ES-I3 (cell line): ENCODE data around the gene CELSR1.
"Not testable (repeated sequence)": the region's sequence is repeated elsewhere in the genome, so short reads cannot be mapped to it uniquely, and the experiment has no call there.

Experiments
- H3K36me3 ChIP-seq: 2 replicates; pipeline ENCODE4 v1.6.1; 2013; ENCODE audit warnings: mild to moderate bottlenecking, low read length, control low read depth, moderate library complexity; ENCODE audit not compliant: insufficient read depth
- H3K4me1 ChIP-seq: 2 replicates; pipeline ENCODE4 v1.6.1; 2013; ENCODE audit warnings: mild to moderate bottlenecking, control low read depth, low read length; ENCODE audit not compliant: insufficient read depth
- H3K9ac ChIP-seq: 2 replicates; pipeline ENCODE4 v1.6.1; 2013; ENCODE audit warnings: low read depth, mild to moderate bottlenecking, low read length, moderate library complexity
- H3K9me3 ChIP-seq: 2 replicates; pipeline ENCODE4 v1.6.1; 2013; ENCODE audit warnings: mild to moderate bottlenecking, low read length, moderate library complexity; ENCODE audit not compliant: control insufficient read depth, insufficient read depth

CELSR1 gene

DNA sequence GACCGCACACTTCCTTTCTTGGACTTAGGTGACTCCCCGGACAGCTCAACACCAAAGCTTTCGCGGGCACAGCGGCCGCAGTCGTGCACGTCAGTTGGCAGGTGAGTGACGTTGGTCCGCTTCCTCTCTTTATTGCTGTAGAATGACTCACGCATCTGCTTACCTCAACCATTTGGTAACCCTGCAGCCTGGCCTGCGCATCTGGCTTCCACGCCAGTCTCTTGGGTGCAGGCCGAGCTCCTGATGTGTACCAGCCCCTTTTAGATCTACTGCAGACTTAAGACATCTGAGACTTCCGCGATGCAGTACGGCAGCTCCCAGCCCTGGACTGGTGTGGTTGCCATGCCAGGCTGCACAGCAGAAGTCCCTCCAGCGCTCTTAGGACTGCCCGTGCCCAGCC is 214.3 kb downstream of the CELSR1 start:
- H3K4me1 ChIP-seq = no peaks in the 10 kb centered on the region
- no peaks in the 10 kb centered on the region for H3K9me3 ChIP-seq
- H3K36me3 ChIP-seq = peaks cover 18% of the 10 kb centered on the region
- H3K9ac ChIP-seq = no peak overlapping the region

DNA sequence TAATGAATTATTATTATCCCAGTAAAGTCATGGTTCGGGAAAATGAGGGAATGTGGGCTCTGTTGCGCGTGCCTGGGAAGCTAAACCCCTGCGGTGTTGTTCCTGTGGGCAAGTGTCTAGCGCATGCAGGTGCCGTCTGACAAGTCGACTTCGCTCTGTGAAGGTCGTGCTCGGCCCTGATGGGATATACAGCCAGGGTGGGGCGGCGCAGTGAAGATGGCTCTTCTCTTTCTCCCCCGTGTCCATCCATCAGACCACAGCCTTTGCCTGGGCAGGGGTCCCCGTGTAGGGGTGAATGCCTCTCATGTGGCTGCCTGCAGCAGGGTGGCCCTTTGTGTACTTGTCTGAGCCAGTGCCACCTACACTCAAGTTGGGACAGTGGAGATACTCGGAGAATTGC is 214.7 kb downstream of the CELSR1 start:
- Histone ChIP-seq H3K9ac (no peak overlapping the region), H3K36me3 (peaks cover 18% of the 10 kb centered on the region), H3K9me3 (no peaks in the 10 kb centered on the region), H3K4me1 (no peaks in the 10 kb centered on the region)

DNA sequence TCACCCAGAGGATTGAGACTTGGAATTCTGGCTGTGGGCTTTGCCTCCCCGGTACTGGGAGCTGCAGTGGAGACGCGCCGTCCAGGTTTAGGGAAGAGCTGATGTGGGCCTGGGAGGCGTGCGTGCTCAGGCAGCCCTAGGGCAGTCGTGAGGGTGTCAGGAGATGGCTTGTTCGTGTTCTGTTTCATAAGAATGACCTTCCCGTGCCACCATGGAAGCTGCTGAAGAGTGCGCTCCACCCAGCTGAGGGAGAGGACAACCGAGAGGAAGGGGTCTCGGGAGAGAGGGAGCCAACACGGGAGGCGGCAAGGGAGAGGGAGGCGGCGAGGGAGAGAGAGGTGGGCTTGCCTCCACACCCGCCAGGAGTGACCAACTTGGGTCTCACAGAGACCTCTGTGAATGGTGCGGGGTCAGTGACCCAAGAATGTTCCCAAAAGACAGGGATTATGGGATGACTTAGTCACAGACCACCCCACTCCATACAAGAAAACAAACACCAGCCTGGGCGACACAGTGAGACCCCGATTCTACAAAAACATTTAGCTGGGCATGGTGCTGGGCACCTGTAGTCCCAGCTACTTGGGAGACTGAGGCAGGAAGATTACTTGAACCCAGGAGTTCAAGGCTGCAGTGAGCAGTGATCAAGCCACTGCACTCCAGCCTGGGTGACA is 216.6 kb downstream of the CELSR1 start:
- Histone ChIP-seq H3K9ac (no peak overlapping the region), H3K4me1 (no peaks in the 10 kb centered on the region), H3K9me3 (no peaks in the 10 kb centered on the region), H3K36me3 (peaks cover 15% of the 10 kb centered on the region)

GRCh38 chr22:46320166-46320710 is 217.2 kb downstream of the CELSR1 start:
- H3K9ac ChIP-seq = no peak overlapping the region
- H3K36me3 ChIP-seq = peaks cover 11% of the 10 kb centered on the region
- H3K4me1 ChIP-seq = no peaks in the 10 kb centered on the region
- H3K9me3 ChIP-seq = no peaks in the 10 kb centered on the region

GRCh38 chr22:46319319-46319718 is 218.1 kb downstream of the CELSR1 start:
- peaks cover 11% of the 10 kb centered on the region for H3K36me3 ChIP-seq

DNA sequence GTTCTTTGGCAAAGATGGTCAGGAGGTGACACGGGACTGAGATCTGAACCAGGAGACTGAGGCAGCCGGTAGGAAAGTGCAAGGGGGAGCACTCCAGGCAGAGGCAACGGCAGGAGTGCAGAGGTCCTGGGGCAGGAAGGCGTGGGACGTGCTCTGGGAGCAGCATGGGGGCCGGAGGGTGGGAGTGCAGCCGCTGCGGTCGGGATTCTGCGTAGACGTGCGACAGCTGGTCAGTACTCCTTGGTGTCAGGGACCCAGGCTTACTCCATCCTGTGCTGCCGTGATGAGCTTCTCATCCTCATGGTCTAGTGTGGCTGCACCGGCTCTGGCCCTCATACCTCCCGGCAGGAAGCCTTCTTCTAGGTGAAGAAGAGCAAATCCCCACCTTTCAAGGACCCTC is 218.8 kb downstream of the CELSR1 start:
- Histone ChIP-seq H3K9ac (no peak overlapping the region), H3K9me3 (no peaks in the 10 kb centered on the region), H3K4me1 (no peaks in the 10 kb centered on the region), H3K36me3 (peaks cover 8% of the 10 kb centered on the region)

More at GRCh38 chr22:46319319-46319718, 218.1 kb downstream of the CELSR1 start:
- Histone ChIP-seq H3K4me1 (no peaks in the 10 kb centered on the region), H3K9me3 (no peaks in the 10 kb centered on the region), H3K9ac (no peak overlapping the region)

DNA sequence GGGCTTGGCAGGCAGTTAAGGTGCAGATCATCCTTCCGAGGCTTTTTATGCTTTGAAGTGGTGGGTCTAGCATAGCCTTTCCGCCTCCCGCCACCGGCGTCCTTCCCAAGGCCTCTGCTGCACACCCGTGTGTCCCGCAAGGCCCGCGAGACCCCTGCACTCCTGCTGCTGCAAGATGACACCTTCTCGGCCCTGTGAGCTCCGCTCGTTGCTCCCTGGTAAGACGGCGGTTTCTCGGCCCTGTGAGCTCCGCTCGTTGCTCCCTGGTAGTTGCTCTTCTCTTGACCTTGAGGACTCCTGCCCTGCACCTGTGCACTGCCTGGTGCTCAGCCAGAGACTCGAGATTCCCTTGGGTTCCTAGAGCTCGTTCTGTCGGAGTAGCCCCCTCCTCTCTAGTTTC is 219.8 kb downstream of the CELSR1 start:
- Histone ChIP-seq H3K9ac (no peak overlapping the region), H3K36me3 (peaks cover 8% of the 10 kb centered on the region)

GRCh38 chr22:46315976-46316375 is 221.4 kb downstream of the CELSR1 start:
- Histone ChIP-seq H3K9me3 (no peaks in the 10 kb centered on the region), H3K4me1 (no peaks in the 10 kb centered on the region), H3K9ac (no peak overlapping the region), H3K36me3 (peaks cover 8% of the 10 kb centered on the region)

More for the DNA sequence above, 219.8 kb downstream of the CELSR1 start:
- H3K9me3 ChIP-seq = no peaks in the 10 kb centered on the region
- H3K4me1 ChIP-seq = no peaks in the 10 kb centered on the region

DNA sequence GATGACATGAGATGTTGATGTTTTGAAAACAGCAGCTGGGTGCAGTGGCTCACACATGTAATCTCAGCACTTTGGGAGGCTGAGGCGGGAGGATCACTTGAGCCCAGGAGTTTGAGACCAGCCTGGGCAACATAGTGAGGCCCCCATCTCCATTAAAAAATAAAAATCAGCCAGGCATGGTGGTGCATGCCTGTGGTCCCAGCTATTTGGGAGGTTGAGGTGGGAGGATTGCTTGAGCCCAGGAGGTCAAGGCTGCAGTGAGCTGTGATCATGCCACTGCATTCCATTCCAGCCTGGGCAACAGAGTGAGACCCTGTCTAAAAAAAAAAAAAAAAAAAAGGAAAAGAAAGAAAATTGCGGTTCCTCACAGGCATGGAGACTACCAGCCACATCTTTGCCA is 224.6 kb downstream of the CELSR1 start:
- H3K9me3 ChIP-seq, H3K4me1 ChIP-seq, H3K9ac ChIP-seq: not testable (repeated sequence)
- H3K36me3 ChIP-seq = peaks cover 13% of the 10 kb centered on the region

- H3K36me3 ChIP-seq = peaks cover 13% of the 10 kb centered on the region
- H3K9me3 ChIP-seq = no peaks in the 10 kb centered on the region
- H3K4me1 ChIP-seq = no peaks in the 10 kb centered on the region
- H3K9ac ChIP-seq = no peak overlapping the region
Observed at GRCh38 chr22:46312056-46312455, 225.4 kb downstream of the CELSR1 start.
